Endodermal cell (in vitro differentiated cells): ENCODE measurements around the gene ATAD5. TPM values are rescaled to one million over a fixed set of nuclear protein-coding genes. Genes with fewer than 3 reads are reported as not detected.

Experiments used
- DNase-seq: peaks from one replicate; pipeline ENCODE4 v3.0.0-alpha.2; 2017
- H3K27ac ChIP-seq: 2 replicates; pipeline ENCODE4 v1.5.1; 2013; ENCODE audit warnings: mild to moderate bottlenecking, low read depth, low read length, moderate library complexity
- H3K27me3 ChIP-seq: 2 replicates; pipeline ENCODE4 v1.6.1; 2013; ENCODE audit warnings: mild to moderate bottlenecking, low read length, moderate library complexity; ENCODE audit not compliant: insufficient read depth, control insufficient read depth, poor library complexity, severe bottlenecking
- H3K36me3 ChIP-seq: 2 replicates; pipeline ENCODE4 v1.7.0; 2013; ENCODE audit warnings: mild to moderate bottlenecking, low read length, moderate library complexity; ENCODE audit not compliant: control insufficient read depth, insufficient read depth
- H3K4me1 ChIP-seq: one replicate; pipeline ENCODE4 v1.7.0; 2013; ENCODE audit warnings: low read length; ENCODE audit not compliant: control insufficient read depth, insufficient read depth
- H3K4me3 ChIP-seq: 2 replicates; pipeline ENCODE4 v1.5.1; 2013; ENCODE audit warnings: mild to moderate bottlenecking, low read length, moderate library complexity
- H3K9ac ChIP-seq: 2 replicates; pipeline ENCODE4 v1.6.1; 2013; ENCODE audit warnings: mild to moderate bottlenecking, low read length, moderate library complexity; ENCODE audit not compliant: poor library complexity, severe bottlenecking; ENCODE audit errors: extremely low read depth
- H3K9me3 ChIP-seq: 2 replicates; pipeline ENCODE4 v1.6.1; 2013; ENCODE audit warnings: mild to moderate bottlenecking, low read length, moderate library complexity; ENCODE audit not compliant: control insufficient read depth
- H3K27ac Mint-ChIP-seq: 2 replicates; pipeline ENCODE4 v1.8.0; 2020; ENCODE audit warnings: mixed read lengths
- H3K27me3 Mint-ChIP-seq: 2 replicates; pipeline ENCODE4 v1.8.0; 2021; ENCODE audit warnings: mild to moderate bottlenecking, mixed read lengths; ENCODE audit not compliant: insufficient read depth
- H3K36me3 Mint-ChIP-seq: 2 replicates; pipeline ENCODE4 v1.8.0; 2020; ENCODE audit warnings: low read depth, mixed read lengths
- H3K4me1 Mint-ChIP-seq: 2 replicates; pipeline ENCODE4 v1.8.0; 2020; ENCODE audit warnings: mixed read lengths
- H3K4me3 Mint-ChIP-seq: 2 replicates; pipeline ENCODE4 v1.8.0; 2020; ENCODE audit warnings: mild to moderate bottlenecking, moderate library complexity, mixed read lengths
- H3K9me3 Mint-ChIP-seq: 2 replicates; pipeline ENCODE4 v1.8.0; 2020; ENCODE audit warnings: mild to moderate bottlenecking, mixed read lengths
- WGBS, 2 experiments: methylation state at CpG; one replicate each; pipeline versions ENCODE4 v1.1.5 to v1.1.7; 2013; ENCODE audit warnings: missing lambda C conversion rate in 2 of 2, mixed read lengths in 1 of 2; ENCODE audit not compliant: insufficient coverage in 1 of 2, insufficient read length in 1 of 2; 5-methylcytosine and 5-hydroxymethylcytosine counted together
- total RNA-seq, 2 donors: library from RNA; stranded (reverse); fragmentation: NEBNext Ultra II Directional in 1 of 2; extraction: Animal tissue kit (Norgen Biotek cat#: 25700) in 1 of 2; gene quantifications; 2 replicates in 1 of 2; 3 replicates in 1 of 2; pipeline ENCODE4 v1.2.1, GENCODE V29; 2021
- TF ChIP-seq, protein P1 (sequence below): fragments of 200-600 bp; sonication (generic); conservative IDR thresholded peaks from 2 replicates; pipeline ENCODE4 v1.5.0; 2021; ENCODE audit warnings: antibody characterized with exemption, mild to moderate bottlenecking

ATAD5 gene
- total RNA-seq, 2 donors from 2014 or later: 20.3 to 29.7 TPM

DNA sequence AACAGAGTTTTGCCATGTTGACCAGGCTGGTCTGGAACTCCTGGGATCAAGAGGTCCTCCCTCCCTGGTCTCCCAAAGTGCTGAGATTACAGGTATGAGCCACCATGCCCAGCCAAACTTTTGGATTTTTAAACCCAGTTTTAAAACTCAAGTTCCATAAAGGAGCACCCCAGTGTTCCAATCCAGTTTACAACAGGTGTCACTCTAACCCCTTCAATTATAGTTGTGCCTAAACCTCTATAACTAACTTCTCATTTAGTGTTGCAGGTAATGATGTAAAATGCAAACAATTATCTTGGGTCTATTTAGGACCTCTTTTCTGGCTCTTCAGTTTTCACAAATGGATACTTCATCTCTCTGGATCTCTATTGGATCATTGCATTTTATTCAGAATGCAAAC, 82.2 kb downstream of the ATAD5 start:
- H3K4me3 ChIP-seq: no peak overlapping the region

DNA sequence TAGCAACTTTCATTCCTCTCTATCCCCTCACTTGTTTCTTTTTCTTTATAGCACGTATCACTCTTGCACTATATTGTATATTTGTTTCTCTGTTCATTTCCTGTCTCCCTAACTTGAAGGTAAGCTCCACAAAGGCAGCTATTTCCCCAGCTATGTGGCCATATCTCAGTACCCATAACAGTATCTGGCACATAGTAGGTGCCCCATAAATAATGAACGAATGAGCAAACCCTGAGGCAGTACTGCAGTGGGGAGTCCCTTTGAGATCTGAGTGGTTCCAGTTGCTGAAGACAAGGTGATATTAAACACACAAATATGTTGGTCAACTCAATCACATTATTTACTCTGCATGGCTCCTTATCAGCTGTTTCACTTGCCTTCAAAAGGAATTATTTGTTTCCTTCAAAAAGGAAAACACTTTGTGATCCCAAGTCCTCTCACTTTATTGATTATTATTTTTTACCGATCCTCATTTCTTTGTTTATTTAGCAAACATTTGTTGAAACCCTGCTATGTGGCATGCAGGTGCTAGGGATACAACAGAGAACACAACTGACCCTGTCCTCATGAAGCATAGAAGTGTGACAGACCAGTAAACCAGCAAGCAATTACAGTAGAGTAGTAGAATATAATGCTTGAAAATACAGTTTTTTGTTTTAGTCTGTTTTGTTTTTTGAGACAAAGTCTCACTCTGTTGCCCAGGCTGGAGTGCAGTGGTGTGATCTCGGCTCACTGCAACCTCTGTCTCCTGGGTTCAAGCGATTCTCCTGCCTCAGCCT, 84.3 kb downstream of the ATAD5 start:
- Histone ChIP-seq H3K4me1 (no peaks in the 10 kb centered on the region), H3K9ac (no peak overlapping the region), H3K4me3 (no peak overlapping the region), H3K27me3 (peaks cover 18% of the 10 kb centered on the region), H3K27ac (no peak overlapping the region), H3K9me3 (no peaks in the 10 kb centered on the region), H3K36me3 (no peaks in the 10 kb centered on the region)
- TF ChIP-seq, protein P1, sequence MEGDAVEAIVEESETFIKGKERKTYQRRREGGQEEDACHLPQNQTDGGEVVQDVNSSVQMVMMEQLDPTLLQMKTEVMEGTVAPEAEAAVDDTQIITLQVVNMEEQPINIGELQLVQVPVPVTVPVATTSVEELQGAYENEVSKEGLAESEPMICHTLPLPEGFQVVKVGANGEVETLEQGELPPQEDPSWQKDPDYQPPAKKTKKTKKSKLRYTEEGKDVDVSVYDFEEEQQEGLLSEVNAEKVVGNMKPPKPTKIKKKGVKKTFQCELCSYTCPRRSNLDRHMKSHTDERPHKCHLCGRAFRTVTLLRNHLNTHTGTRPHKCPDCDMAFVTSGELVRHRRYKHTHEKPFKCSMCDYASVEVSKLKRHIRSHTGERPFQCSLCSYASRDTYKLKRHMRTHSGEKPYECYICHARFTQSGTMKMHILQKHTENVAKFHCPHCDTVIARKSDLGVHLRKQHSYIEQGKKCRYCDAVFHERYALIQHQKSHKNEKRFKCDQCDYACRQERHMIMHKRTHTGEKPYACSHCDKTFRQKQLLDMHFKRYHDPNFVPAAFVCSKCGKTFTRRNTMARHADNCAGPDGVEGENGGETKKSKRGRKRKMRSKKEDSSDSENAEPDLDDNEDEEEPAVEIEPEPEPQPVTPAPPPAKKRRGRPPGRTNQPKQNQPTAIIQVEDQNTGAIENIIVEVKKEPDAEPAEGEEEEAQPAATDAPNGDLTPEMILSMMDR: no peak
- peaks cover 34% of the 10 kb centered on the region for H3K27me3 Mint-ChIP-seq
- H3K4me1 Mint-ChIP-seq: peaks cover 4% of the 10 kb centered on the region
- no peak for DNase-seq
- H3K4me3 Mint-ChIP-seq: no peak overlapping the region
- H3K9me3 Mint-ChIP-seq: no peaks in the 10 kb centered on the region
- 84 to 87% methylated on average over 3 to 5 of the region's 5 CpGs for WGBS, 2 experiments
- no peak overlapping the region for H3K27ac Mint-ChIP-seq
- no peaks in the 10 kb centered on the region for H3K36me3 Mint-ChIP-seq

More for the DNA sequence above, 82.2 kb downstream of the ATAD5 start:
- Histone ChIP-seq H3K9me3 (no peaks in the 10 kb centered on the region), H3K9ac (no peak overlapping the region), H3K36me3 (no peaks in the 10 kb centered on the region), H3K27me3 (peaks cover 11% of the 10 kb centered on the region), H3K4me1 (no peaks in the 10 kb centered on the region), H3K27ac (no peak overlapping the region)
- no peaks in the 10 kb centered on the region for H3K9me3 Mint-ChIP-seq
- H3K36me3 Mint-ChIP-seq: no peaks in the 10 kb centered on the region
- peaks cover 23% of the 10 kb centered on the region for H3K27me3 Mint-ChIP-seq
- DNase-seq: no peak
- H3K27ac Mint-ChIP-seq: no peak overlapping the region
- no peaks in the 10 kb centered on the region for H3K4me1 Mint-ChIP-seq
- no peak overlapping the region for H3K4me3 Mint-ChIP-seq
- TF ChIP-seq, protein P1: no peak

DNA sequence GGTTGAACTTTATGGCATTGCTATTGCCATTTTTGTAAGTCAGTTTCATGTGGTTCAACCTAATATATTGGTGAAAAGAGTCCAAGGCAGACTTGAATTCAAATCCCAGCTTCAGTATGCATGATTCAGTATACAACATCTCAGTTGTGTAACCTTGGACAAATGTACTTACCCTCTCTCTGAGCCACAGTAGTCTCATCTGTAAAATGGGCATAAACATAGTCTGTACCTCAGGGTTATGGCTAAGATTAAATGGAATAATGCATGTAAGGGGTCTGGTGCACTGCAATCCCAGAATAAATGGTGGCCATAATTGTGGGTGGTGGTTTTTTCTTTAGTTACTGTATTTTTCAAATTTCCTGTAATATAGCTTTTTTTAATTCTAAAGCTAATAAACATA, 85.3 kb downstream of the ATAD5 start:
- Histone ChIP-seq H3K9me3 (no peaks in the 10 kb centered on the region), H3K9ac (no peak overlapping the region), H3K27me3 (peaks cover 28% of the 10 kb centered on the region), H3K4me1 (no peaks in the 10 kb centered on the region), H3K27ac (no peak overlapping the region), H3K36me3 (no peaks in the 10 kb centered on the region), H3K4me3 (no peak overlapping the region)
- Mint-ChIP-seq H3K36me3 (no peaks in the 10 kb centered on the region), H3K4me3 (no peak overlapping the region), H3K4me1 (peaks cover 6% of the 10 kb centered on the region), H3K9me3 (no peaks in the 10 kb centered on the region), H3K27me3 (peaks cover 40% of the 10 kb centered on the region), H3K27ac (no peak overlapping the region)
- DNase-seq: no peak
- TF ChIP-seq, protein P1: no peak
